Glomerular visceral epithelial cell (primary cell): ENCODE measurements around the gene GAS2.

Experiments
- DNase-seq: peaks from one replicate; pipeline ENCODE4 v3.0.0-alpha.2; 2016; ENCODE audit errors: extremely low spot score

GAS2 gene

GRCh38 chr11:22728600-22729389 lies 62.4 kb downstream of the GAS2 start:
- no peak for DNase-seq

- DNase-seq = no peak
Observed at GRCh38 chr11:22730319-22730718, 63.9 kb downstream of the GAS2 start.

DNA sequence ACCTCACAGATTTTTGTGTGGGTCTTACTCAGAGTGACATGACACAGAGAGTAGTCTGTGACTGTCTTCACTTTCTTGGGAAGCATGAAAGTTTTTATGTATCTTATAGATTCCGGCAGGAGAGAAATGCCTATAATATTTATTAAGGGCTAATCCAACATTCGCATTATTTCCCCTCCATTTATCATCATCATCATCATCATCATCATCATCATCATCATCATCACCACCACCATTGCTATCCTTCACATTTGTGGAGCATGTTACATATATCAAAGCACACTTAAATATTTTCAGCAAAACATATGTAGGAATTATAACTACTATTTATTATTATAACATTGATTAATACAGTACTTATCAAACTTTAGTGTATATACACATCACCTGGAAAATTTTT lies 66.2 kb downstream of the GAS2 start:
- DNase-seq = no peak

DNA sequence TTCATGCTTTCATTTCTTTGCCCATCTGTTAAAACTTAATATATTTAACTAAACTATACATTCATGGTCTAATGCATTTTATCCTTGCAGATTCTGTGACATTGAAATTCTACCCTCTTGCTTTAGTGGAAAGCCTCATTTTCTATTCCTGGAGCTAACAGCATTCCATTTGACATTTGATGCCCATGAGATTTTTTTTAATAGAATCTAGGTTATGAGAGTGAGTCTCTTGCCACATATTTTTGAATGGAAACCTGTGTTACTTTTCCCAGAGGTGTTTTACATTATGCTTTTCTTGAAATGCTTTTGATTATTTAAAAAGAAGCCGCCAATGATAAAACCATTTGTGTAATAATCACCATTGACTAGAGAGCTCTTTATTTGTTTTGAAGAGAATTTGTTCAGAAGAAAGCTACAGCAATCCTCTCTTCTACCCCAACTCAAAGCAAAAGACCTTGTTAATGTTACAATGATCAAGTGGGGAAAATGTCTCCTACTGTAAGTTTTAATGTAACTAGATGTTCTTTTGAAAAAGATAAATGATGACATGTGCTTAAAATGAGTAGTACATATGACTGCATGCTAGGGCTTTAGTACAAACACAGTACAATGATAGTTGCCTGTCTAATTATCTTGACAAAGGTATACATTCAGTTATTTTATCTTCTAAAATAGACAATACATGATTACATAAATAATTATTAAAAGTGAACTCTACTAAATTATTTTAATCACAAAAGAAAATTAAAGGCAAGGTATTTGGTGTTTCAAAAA lies 67.3 kb downstream of the GAS2 start:
- DNase-seq = no peak

DNA sequence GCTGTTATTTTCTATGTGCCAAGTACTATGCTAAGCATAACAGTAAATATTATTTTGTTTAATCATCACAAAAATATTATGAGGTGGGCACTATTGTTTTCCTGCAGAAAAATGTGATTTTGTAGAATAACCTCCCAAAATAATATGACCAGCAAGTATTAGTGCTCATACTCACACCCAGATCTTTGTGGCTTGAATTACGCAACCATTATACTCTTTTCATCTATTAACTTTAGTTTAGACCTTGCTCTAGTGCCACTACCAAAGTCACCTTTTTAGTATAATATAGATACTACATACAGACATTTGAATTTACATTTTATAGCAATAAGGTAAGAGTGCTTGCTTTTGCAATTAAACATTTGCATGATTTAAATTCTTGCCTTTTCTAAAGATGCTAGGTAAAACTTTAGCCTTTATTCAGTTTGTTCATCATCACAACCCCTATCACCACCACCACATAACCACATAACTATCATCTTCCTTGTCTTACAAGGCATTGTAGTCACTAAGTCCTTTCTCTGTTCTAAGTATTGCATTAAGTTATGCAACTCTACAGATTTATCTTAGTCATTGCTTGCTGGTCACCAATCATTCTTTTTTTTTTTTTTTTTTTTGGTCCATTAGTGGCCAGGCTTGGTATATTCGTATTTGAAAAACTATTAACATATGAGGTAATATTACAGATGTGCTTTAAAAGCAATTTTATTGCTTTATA lies 68.4 kb downstream of the GAS2 start:
- DNase-seq = no peak

DNA sequence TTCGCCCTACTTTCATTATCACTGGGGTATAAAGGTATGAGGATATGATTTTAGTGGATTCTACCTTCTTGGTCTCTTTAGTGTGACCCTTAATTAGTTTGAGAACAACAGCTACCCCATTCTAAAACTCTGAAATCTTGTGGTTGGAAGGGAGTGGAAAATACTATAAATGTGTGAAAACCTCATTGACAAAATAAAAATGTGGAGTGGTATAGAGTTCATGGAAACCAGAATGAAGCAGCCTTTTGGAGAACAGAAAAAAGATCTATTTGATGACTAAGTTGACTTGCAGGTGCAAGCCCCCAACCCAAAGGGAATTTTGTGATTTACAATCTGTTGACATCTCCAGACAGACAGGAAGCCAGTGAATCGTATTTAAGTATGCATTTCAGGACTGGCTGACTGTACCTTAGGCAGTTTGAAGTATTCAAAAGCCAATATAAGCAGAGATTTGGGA lies 75.8 kb downstream of the GAS2 start:
- no peak for DNase-seq

DNA sequence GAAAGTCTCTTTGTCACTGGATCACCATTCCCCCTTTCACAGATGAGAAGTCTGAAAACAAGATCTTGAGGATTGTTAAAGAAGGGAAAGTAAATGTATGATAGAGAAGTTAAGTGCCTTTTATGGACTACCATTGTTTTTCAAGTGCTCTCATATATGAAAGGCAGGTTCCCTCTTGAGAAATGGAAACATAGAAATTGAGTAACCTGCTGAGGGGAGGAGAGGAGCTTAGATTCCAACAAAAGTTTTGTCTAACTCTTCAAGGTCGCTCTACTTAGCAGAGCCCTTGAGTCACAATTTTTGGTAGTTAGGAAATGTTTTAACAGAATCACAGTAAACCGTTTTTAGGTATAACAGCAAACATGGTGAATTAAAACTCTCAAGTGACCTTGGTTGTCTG lies 83.1 kb downstream of the GAS2 start:
- DNase-seq = no peak

GRCh38 chr11:22752908-22753310 lies 86.5 kb downstream of the GAS2 start:
- no peak for DNase-seq

- no peak for DNase-seq
Observed at GRCh38 chr11:22753416-22753815, 87.0 kb downstream of the GAS2 start.

- no peak for DNase-seq
Observed at GRCh38 chr11:22761066-22761465, 94.7 kb downstream of the GAS2 start.

- DNase-seq = no peak
Observed at GRCh38 chr11:22763166-22763565, 96.8 kb downstream of the GAS2 start.

DNA sequence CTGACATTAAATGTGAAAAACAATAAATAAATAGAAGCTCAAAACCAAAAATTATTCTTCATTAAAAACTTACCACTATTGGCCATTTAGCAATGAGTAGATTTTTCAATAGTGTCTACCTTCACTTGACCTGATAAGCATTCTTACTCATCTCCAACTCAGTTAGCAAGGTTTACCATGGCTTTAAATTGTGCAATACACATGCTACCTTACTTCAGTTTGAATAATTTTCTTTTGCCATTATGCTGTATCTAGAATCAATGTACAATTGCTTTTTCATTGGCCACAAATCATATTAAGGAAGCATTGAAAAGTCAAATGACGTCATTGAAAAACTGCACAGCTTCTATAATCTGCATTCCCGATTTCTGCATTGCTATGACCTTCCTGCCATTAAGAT lies 98.3 kb downstream of the GAS2 start:
- DNase-seq = no peak

DNA sequence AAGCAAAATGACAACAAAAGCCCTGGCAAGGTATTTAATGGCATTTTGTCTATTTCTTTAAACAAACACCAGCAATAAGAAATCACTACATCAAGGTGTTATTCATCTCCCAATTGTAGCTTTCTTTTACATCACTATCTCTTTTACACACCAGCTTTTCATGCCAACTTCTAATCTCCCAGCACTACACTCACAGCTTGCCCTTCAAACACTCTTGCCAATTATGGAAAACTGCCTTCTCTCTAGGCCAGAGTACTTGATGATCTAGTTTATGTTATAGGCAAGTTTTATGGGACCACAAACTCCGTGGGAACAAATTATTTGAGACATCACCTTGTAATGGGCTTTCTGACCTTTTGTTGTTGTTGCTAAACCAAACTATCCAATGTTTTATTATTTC lies 101.9 kb downstream of the GAS2 start:
- DNase-seq = no peak

- no peak for DNase-seq
Observed at GRCh38 chr11:22769081-22769480, 102.7 kb downstream of the GAS2 start.

DNA sequence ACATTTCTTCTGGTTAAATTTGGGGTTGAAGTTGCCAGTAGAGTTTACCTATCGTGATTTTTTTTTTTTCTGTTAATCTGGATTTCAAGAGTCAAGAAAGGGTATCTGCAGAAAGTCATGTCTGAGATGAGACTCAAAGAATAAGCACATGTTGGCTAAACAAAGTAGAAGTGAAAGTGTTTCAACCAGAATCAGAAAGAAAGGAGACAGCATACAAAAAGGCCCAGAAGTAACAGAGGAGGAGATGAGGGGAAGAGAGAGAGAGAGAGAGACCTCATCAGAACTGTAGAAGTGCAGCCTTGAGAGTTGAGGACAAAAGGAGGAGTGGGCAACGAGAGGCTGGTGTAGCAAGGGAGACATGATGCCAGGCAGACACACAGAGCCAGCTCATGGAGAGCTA lies 108.3 kb downstream of the GAS2 start:
- no peak for DNase-seq

GRCh38 chr11:22775248-22775647 lies 108.8 kb downstream of the GAS2 start:
- no peak for DNase-seq

DNA sequence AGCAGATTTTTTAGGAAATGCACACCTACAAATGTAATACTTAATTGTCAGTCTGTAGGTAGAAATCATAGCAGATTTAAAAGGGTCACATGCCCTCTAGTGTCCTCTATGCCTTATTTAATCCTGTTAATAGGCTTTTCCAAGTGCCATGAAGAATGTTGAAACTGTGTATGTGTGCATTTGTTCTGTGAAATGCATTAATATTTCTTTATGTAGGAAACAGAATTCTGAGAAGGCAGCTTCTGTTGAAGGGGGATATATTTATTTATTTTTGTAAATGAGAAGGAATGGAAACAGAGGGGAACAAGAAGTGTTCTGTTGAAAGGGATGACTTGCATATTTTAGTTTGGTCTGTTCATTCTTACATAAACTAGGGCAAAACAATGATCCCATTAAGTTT lies 112.2 kb downstream of the GAS2 start:
- no peak for DNase-seq

DNA sequence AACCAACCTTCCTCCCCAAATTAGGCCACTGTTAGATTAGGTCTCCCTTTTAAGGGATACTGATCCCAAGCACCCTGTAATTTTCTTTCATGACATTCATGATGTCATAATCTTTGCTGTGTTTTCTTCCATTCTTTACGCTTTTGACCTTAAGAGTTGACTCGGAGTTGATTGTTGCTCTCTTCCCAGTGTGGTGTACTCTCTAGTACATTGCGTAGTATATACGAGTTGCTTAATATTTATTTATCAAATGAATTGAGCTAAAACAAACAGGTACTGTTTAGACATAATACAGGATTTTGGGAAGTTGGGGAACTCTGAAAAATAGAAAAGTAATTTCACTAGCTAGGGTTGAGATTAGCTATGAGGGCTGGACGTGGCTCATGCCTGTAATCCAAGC lies 113.4 kb downstream of the GAS2 start:
- no peak for DNase-seq

- no peak for DNase-seq
Observed at GRCh38 chr11:22780952-22781593, 114.7 kb downstream of the GAS2 start.

- DNase-seq = no peak
Observed at GRCh38 chr11:22785251-22785650, 118.8 kb downstream of the GAS2 start.

GRCh38 chr11:22786475-22786874 lies 120.1 kb downstream of the GAS2 start:
- DNase-seq = no peak

DNA sequence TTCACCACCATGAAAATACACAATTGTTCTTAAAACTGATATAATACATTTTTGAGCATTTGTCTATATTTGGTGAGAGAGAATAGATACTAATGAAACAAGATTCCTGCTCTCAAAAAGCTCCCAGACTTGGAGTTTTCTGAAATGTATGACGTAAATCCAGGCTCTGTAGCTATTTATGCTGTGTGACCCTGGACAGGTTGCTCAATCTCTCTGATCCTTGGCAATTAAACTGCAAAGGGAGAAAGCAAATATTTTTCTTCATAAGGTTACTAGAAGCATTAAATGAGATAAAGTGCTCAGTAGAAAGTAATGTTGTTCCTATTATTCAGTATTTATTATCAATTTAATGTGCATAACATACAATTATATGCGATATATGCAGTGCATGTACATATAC lies 120.6 kb downstream of the GAS2 start:
- DNase-seq = no peak
